Measurements from ENCODE around the gene FILIP1. TPM values are rescaled to one million over a fixed set of nuclear protein-coding genes. Genes with fewer than 3 reads are reported as not detected.

Gene FILIP1
- total RNA-seq, 1 donor from 2014 or later = under 0.01 TPM

GRCh38 chr6:75350156-75350555 is 143.4 kb downstream of the FILIP1 start:
- no peaks in the 10 kb centered on the region for H3K36me3 ChIP-seq (ENCODE audit: control insufficient read depth, insufficient read depth, low read length)

GRCh38 chr6:75349262-75349984 is 144.2 kb downstream of the FILIP1 start:
- Histone ChIP-seq H3K27me3 (ENCODE audit: control insufficient read depth, insufficient read depth, low read length) (peaks cover 2% of the 10 kb centered on the region), H3K36me3 (ENCODE audit: control insufficient read depth, insufficient read depth, low read length) (no peaks in the 10 kb centered on the region), H3K4me3 (ENCODE audit: low read depth, low read length) (no peak overlapping the region)
- no peak for TF ChIP-seq CTCF (IDR thresholded peaks at IDR 0.05; ENCODE audit: insufficient read depth, low read length, severe bottlenecking)
- FAIRE-seq (no peak), DNase-seq (ENCODE audit: low read depth) (no peak)

More at GRCh38 chr6:75350156-75350555, 143.4 kb downstream of the FILIP1 start:
- FAIRE-seq (no peak), DNase-seq (ENCODE audit: low read depth) (no peak)
- H3K27me3 ChIP-seq (ENCODE audit: control insufficient read depth, insufficient read depth, low read length) = peaks cover 2% of the 10 kb centered on the region
- H3K4me3 ChIP-seq (ENCODE audit: low read depth, low read length) = no peak overlapping the region
- TF ChIP-seq CTCF (IDR thresholded peaks at IDR 0.05; ENCODE audit: insufficient read depth, low read length, severe bottlenecking) = no peak

GRCh38 chr6:75348882-75349261 is 144.7 kb downstream of the FILIP1 start:
- TF ChIP-seq CTCF (IDR thresholded peaks at IDR 0.05; ENCODE audit: insufficient read depth, low read length, severe bottlenecking) = no peak
- DNase-seq (ENCODE audit: low read depth) = no peak
- no peaks in the 10 kb centered on the region for H3K36me3 ChIP-seq (ENCODE audit: control insufficient read depth, insufficient read depth, low read length)
- no peak for FAIRE-seq
- peaks cover 2% of the 10 kb centered on the region for H3K27me3 ChIP-seq (ENCODE audit: control insufficient read depth, insufficient read depth, low read length)
- H3K4me3 ChIP-seq (ENCODE audit: low read depth, low read length) = no peak overlapping the region

GRCh38 chr6:75347898-75348610 is 145.5 kb downstream of the FILIP1 start:
- DNase-seq (ENCODE audit: low read depth) = no peak
- H3K4me3 ChIP-seq (ENCODE audit: low read depth, low read length) = no peak overlapping the region
- FAIRE-seq = no peak
- H3K36me3 ChIP-seq (ENCODE audit: control insufficient read depth, insufficient read depth, low read length) = no peaks in the 10 kb centered on the region
- H3K27me3 ChIP-seq (ENCODE audit: control insufficient read depth, insufficient read depth, low read length) = peaks cover 2% of the 10 kb centered on the region
- no peak for TF ChIP-seq CTCF (IDR thresholded peaks at IDR 0.05; ENCODE audit: insufficient read depth, low read length, severe bottlenecking)

- Histone ChIP-seq H3K27me3 (ENCODE audit: control insufficient read depth, insufficient read depth, low read length) (peaks cover 2% of the 10 kb centered on the region), H3K36me3 (ENCODE audit: control insufficient read depth, insufficient read depth, low read length) (no peaks in the 10 kb centered on the region), H3K4me3 (ENCODE audit: low read depth, low read length) (no peak overlapping the region)
- FAIRE-seq (no peak), DNase-seq (ENCODE audit: low read depth) (no peak)
- no peak for TF ChIP-seq CTCF (IDR thresholded peaks at IDR 0.05; ENCODE audit: insufficient read depth, low read length, severe bottlenecking)
Observed at GRCh38 chr6:75345413-75345812, 148.2 kb downstream of the FILIP1 start.
